Activated naive CD8-positive, alpha-beta T cell treated with anti-CD3 and anti-CD28 coated beads, Interleukin-2, amount 50 U/mL, for 24 hours (primary cell): ENCODE measurements around the gene GLP2R.
"Not testable (repeated sequence)": the region's sequence is repeated elsewhere in the genome, so short reads cannot be mapped to it uniquely, and the experiment has no call there.

Experiments
- ATAC-seq: fragments of 150-1000 bp; cut with Tn5 transposase; one replicate; pipeline ENCODE4 v1.10.0; 2021
- DNase-seq: peaks from one replicate; pipeline ENCODE4 v3.0.0; 2021
- H3K27ac Mint-ChIP-seq: one replicate; pipeline ENCODE4 v1.8.0; 2021; ENCODE audit warnings: mild to moderate bottlenecking, mixed read lengths
- H3K27me3 Mint-ChIP-seq: one replicate; pipeline ENCODE4 v1.8.0; 2021; ENCODE audit warnings: mixed read lengths
- H3K36me3 Mint-ChIP-seq: one replicate; pipeline ENCODE4 v1.8.0; 2021; ENCODE audit warnings: low read depth, mixed read lengths
- H3K4me1 Mint-ChIP-seq: one replicate; pipeline ENCODE4 v1.8.0; 2021; ENCODE audit warnings: mixed read lengths
- H3K4me3 Mint-ChIP-seq: one replicate; pipeline ENCODE4 v1.8.0; 2021; ENCODE audit warnings: mild to moderate bottlenecking, moderate library complexity, mixed read lengths
- H3K9me3 Mint-ChIP-seq: one replicate; pipeline ENCODE4 v1.8.0; 2021; ENCODE audit warnings: mixed read lengths

Gene GLP2R, protein sequence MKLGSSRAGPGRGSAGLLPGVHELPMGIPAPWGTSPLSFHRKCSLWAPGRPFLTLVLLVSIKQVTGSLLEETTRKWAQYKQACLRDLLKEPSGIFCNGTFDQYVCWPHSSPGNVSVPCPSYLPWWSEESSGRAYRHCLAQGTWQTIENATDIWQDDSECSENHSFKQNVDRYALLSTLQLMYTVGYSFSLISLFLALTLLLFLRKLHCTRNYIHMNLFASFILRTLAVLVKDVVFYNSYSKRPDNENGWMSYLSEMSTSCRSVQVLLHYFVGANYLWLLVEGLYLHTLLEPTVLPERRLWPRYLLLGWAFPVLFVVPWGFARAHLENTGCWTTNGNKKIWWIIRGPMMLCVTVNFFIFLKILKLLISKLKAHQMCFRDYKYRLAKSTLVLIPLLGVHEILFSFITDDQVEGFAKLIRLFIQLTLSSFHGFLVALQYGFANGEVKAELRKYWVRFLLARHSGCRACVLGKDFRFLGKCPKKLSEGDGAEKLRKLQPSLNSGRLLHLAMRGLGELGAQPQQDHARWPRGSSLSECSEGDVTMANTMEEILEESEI

GRCh38 chr17:9825641-9826150, at the start of gene GLP2R:
Gene GLP2R, plus strand, starts transcription at chr17:9825924. Its CDS starts 140 bp downstream, at chr17:9826064.
- DNase-seq (no peak), ATAC-seq (no peak)
- H3K27me3 Mint-ChIP-seq: peaks cover 3% of the 10 kb centered on the region
- H3K4me1 Mint-ChIP-seq: no peaks in the 10 kb centered on the region
- H3K36me3 Mint-ChIP-seq: no peaks in the 10 kb centered on the region
- H3K4me3 Mint-ChIP-seq: no peak within 1 kb of the TSS
- no peaks in the 10 kb centered on the region for H3K9me3 Mint-ChIP-seq
- no peak within 1 kb of the TSS for H3K27ac Mint-ChIP-seq

GRCh38 chr17:9776911-9777310, 48.8 kb upstream of the GLP2R start:
- Mint-ChIP-seq H3K36me3 (no peaks in the 10 kb centered on the region), H3K4me3 (no peak overlapping the region), H3K27me3 (peaks cover 10% of the 10 kb centered on the region), H3K27ac (no peak overlapping the region), H3K4me1 (no peaks in the 10 kb centered on the region), H3K9me3 (no peaks in the 10 kb centered on the region)
- no peak for DNase-seq
- ATAC-seq: no peak

GRCh38 chr17:9780552-9780951, 45.2 kb upstream of the GLP2R start:
- no peaks in the 10 kb centered on the region for H3K4me1 Mint-ChIP-seq
- peaks cover 20% of the 10 kb centered on the region for H3K27me3 Mint-ChIP-seq
- no peak for ATAC-seq
- no peaks in the 10 kb centered on the region for H3K9me3 Mint-ChIP-seq
- DNase-seq: no peak
- no peak overlapping the region for H3K27ac Mint-ChIP-seq
- no peak overlapping the region for H3K4me3 Mint-ChIP-seq
- no peaks in the 10 kb centered on the region for H3K36me3 Mint-ChIP-seq

GRCh38 chr17:9783050-9783449, 42.7 kb upstream of the GLP2R start:
- H3K27me3 Mint-ChIP-seq: peaks cover 15% of the 10 kb centered on the region
- ATAC-seq: no peak
- H3K27ac Mint-ChIP-seq: no peak overlapping the region
- H3K4me1 Mint-ChIP-seq: no peaks in the 10 kb centered on the region
- H3K4me3 Mint-ChIP-seq: no peak overlapping the region
- H3K36me3 Mint-ChIP-seq: no peaks in the 10 kb centered on the region
- no peaks in the 10 kb centered on the region for H3K9me3 Mint-ChIP-seq
- DNase-seq: no peak

DNA sequence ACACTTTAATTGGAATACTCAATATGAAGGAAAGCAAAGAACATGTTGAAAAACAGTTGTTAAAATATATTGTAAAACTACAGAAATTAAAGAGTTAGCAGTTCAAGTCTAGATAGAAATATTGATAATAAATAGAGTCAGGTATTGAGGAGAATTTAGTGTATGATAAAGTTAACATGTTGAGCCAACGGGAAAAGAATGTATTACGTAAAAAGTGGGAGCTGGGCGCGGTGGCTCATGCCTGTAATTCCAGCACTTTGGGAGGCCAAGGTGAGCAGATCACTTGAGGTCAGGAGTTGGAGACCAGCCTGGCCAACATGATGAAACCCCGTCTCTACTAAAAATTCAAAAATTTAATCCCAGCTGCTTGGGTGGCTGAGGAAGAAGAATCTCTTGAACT, 42.3 kb upstream of the GLP2R start:
- not testable (repeated sequence) for H3K4me3 Mint-ChIP-seq, ATAC-seq, H3K4me1 Mint-ChIP-seq, DNase-seq, H3K36me3 Mint-ChIP-seq, H3K9me3 Mint-ChIP-seq, H3K27ac Mint-ChIP-seq
- peaks cover 15% of the 10 kb centered on the region for H3K27me3 Mint-ChIP-seq

- DNase-seq: no peak
- no peak overlapping the region for H3K27ac Mint-ChIP-seq
- H3K27me3 Mint-ChIP-seq: peaks cover 13% of the 10 kb centered on the region
- ATAC-seq: no peak
- no peaks in the 10 kb centered on the region for H3K36me3 Mint-ChIP-seq
- no peaks in the 10 kb centered on the region for H3K9me3 Mint-ChIP-seq
- H3K4me1 Mint-ChIP-seq: no peaks in the 10 kb centered on the region
- no peak overlapping the region for H3K4me3 Mint-ChIP-seq
These were observed 41.2 kb upstream of the GLP2R start for GRCh38 chr17:9784544-9784943.

DNA sequence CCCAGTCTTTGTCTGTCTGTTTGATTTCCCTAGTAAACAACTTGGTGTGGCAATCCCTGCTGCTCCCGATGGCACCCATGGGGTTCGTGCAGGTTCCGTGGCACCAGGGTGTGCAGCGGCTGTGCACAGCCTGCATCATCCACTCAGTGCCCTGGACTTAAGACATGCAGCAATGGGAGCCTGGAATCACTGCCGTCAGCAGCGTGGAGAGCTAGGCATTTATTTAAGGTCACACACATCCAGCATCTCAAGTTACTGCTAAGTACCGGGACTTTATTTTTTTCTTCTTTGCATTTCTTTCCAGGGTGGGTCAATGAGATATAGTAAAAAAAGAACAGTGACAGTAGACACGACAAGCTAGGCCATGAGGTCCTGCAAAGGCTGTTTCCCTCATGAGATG, 37.1 kb upstream of the GLP2R start:
- H3K9me3 Mint-ChIP-seq: no peaks in the 10 kb centered on the region
- no peak for ATAC-seq
- H3K4me1 Mint-ChIP-seq: no peaks in the 10 kb centered on the region
- H3K4me3 Mint-ChIP-seq: no peak overlapping the region
- no peak for DNase-seq
- no peaks in the 10 kb centered on the region for H3K36me3 Mint-ChIP-seq
- no peaks in the 10 kb centered on the region for H3K27me3 Mint-ChIP-seq
- no peak overlapping the region for H3K27ac Mint-ChIP-seq

DNA sequence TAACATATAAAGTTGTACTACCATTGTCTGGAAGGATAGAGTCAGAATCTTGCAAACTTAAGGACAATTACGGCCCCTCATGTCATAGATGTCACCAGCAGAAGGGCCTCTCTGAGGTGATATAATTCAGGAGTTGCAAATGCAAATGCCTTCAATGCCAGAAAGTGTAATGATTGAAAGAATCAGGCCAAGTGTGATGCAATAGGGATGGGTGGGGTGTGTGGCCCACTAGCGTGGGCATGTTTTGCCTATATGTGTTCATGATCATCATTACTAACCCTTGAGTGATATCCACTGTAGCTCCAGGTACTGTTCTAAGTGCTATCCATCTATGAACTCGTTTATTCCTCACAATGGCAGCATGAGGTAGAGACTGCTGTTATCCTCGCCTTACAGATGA, 35.4 kb upstream of the GLP2R start:
- H3K36me3 Mint-ChIP-seq: no peaks in the 10 kb centered on the region
- no peaks in the 10 kb centered on the region for H3K9me3 Mint-ChIP-seq
- H3K27ac Mint-ChIP-seq: no peak overlapping the region
- no peak overlapping the region for H3K4me3 Mint-ChIP-seq
- DNase-seq: no peak
- H3K27me3 Mint-ChIP-seq: peaks cover 3% of the 10 kb centered on the region
- H3K4me1 Mint-ChIP-seq: no peaks in the 10 kb centered on the region
- ATAC-seq: no peak

GRCh38 chr17:9790889-9791876, 34.5 kb upstream of the GLP2R start, which contains the start of gene DHRS7C:
Gene DHRS7C, minus strand, starts transcription at chr17:9791592. Its CDS starts 308 bp downstream, at chr17:9791284.
- Mint-ChIP-seq H3K36me3 (no peaks in the 10 kb centered on the region), H3K4me1 (no peaks in the 10 kb centered on the region), H3K4me3 (no peak within 1 kb of the TSS), H3K27ac (no peak within 1 kb of the TSS), H3K27me3 (peaks cover 3% of the 10 kb centered on the region), H3K9me3 (no peaks in the 10 kb centered on the region)
- ATAC-seq: no peak
- DNase-seq: no peak

DNA sequence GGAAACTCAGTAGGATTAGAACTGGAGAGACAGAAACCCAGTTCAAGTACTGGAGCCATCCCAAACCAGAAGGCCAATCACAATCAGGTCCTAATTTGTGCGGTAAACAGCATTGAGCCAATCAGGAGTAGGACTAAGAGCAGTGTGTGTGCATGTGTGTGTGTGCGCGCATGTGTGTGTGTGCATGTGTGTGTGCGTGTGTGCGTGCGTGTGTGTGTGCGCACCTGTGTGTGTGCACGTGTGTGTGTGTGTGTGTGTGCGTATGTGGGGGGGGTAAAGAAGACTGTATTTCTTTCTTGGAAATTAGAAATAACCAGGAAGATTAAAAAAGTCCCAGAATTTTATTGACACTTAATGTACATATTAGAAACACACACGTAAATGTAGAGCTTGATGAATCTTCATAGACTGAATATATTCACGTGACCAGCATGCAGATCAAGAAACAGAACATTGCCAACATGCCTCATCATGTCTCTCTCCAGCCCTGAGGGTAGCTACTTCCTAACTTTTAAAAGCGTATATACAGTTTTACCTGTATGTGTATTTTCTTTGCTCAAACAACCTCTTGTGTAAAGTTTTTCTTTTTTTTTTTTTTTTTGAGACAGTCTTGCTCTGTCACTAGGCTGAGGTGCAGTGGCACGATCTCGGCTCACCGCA, 33.4 kb upstream of the GLP2R start:
- DNase-seq (no peak), ATAC-seq (no peak)
- Mint-ChIP-seq H3K4me1 (no peaks in the 10 kb centered on the region), H3K27me3 (peaks cover 3% of the 10 kb centered on the region), H3K9me3 (no peaks in the 10 kb centered on the region), H3K4me3 (no peak overlapping the region), H3K36me3 (no peaks in the 10 kb centered on the region), H3K27ac (no peak overlapping the region)

- Mint-ChIP-seq H3K36me3 (no peaks in the 10 kb centered on the region), H3K4me1 (no peaks in the 10 kb centered on the region), H3K9me3 (no peaks in the 10 kb centered on the region), H3K4me3 (no peak overlapping the region), H3K27ac (no peak overlapping the region), H3K27me3 (peaks cover 22% of the 10 kb centered on the region)
- ATAC-seq (no peak), DNase-seq (no peak)
These were observed 27.7 kb upstream of the GLP2R start for GRCh38 chr17:9798008-9798407.

GRCh38 chr17:9798724-9799123, 27.0 kb upstream of the GLP2R start:
- no peaks in the 10 kb centered on the region for H3K36me3 Mint-ChIP-seq
- H3K4me3 Mint-ChIP-seq: no peak overlapping the region
- no peaks in the 10 kb centered on the region for H3K9me3 Mint-ChIP-seq
- H3K4me1 Mint-ChIP-seq: no peaks in the 10 kb centered on the region
- ATAC-seq: no peak
- no peak for DNase-seq
- H3K27ac Mint-ChIP-seq: no peak overlapping the region
- H3K27me3 Mint-ChIP-seq: peaks cover 22% of the 10 kb centered on the region

DNA sequence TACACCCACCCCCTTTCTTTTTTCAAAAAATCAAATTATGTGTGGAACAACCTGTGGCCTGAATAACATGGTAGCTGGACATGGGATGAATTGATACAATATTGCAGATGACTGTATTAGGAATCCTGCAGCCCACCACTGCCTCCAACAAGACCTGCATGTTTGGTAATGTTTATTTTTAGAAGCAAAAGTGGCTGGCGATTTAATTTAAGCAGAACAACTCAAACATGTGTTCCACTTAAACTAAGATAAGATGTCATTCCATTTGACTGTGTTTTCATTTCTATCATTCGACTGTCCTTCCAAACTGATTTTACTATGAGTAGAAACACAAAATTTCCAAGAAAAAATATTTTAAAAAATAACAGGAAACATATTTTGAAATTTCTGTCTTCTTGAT, 24.2 kb upstream of the GLP2R start:
- Mint-ChIP-seq H3K4me3 (no peak overlapping the region), H3K27ac (no peak overlapping the region), H3K36me3 (no peaks in the 10 kb centered on the region), H3K27me3 (peaks cover 22% of the 10 kb centered on the region), H3K9me3 (no peaks in the 10 kb centered on the region), H3K4me1 (no peaks in the 10 kb centered on the region)
- ATAC-seq (no peak), DNase-seq (no peak)

DNA sequence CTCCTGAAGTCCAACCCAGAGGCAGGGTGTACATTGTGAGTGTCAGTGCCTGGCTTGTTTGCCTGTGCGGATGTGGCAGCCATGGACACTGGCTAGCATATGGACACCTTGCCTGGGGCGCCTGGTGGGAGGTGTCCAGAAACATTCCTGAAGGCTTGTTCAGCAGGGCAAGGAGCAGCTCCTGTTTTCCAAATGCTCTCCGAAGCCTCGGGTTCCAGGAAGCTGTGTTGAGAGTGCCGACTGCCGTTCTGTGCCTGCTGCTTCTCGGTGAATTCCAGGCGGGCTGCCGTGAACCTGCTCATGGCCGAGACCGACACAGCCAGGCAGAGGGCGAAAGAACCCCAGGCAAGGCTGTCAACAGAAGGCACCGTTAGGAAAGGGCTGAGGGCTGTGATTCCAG, 23.4 kb upstream of the GLP2R start:
- Mint-ChIP-seq H3K36me3 (no peaks in the 10 kb centered on the region), H3K4me1 (no peaks in the 10 kb centered on the region), H3K27me3 (peaks cover 22% of the 10 kb centered on the region), H3K4me3 (no peak overlapping the region), H3K9me3 (no peaks in the 10 kb centered on the region), H3K27ac (no peak overlapping the region)
- ATAC-seq: no peak
- no peak for DNase-seq
